ENCODE results near the gene PPP2R5D.

DNA sequence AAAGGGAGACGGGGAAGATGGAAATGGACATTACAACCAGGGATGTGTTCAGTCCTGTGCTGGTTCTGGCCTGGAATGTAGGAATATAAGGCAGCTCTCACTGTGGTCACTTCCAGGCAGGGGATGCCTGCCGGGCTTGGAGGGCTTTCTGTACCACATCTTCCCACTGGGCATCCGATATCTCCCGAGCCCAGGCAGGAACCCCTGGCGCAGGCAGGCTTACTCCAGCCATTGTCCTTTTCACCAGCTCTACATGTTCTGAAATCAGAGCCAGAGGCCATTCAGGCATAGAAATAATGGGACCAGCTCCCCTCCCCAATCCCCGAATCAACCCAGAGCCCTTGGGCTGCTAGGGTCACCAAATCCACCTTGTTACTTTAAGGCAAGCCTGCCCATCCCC is 28.0 kb downstream of the PPP2R5D start:
- TF ChIP-seq ZNF695 (CRISPR knock-in tag; IDR thresholded peaks at IDR 0.05) = no peak
- TF ChIP-seq EZH2 (IDR thresholded peaks at IDR 0.05; ENCODE audit: borderline replicate concordance, low read depth, low read length) = no peak

Measured in K562 (cell line).